A549 (cell line): ENCODE results near the gene IKBKG. TPM values are rescaled to one million over a fixed set of nuclear protein-coding genes. Genes with fewer than 3 reads are reported as not detected.
"Not testable (repeated sequence)": the region's sequence is repeated elsewhere in the genome, so short reads cannot be mapped to it uniquely, and the experiment has no call there.

ENCODE experiments used
- ATAC-seq, 2 experiments: fragments of 200-7000 bp in 1 of 2; fragments of >200 bp in 1 of 2; cut with Nextera tagmentation in 1 of 2; cut with Tn5 transposase in 1 of 2; 3 replicates each; pipeline versions ENCODE4 v1.8.0 to v1.9.1; 2018 to 2020; ENCODE audit warnings: mild to moderate bottlenecking in 1 of 2, moderate library complexity in 1 of 2
- CTCF ChIA-PET: fragments of 300-600 bp; sonication (Branson Sonifier 250); formaldehyde crosslinking; extraction: SDS; loops from one replicate; lab custom pipeline; 2021; ENCODE audit warnings: antibody characterized with exemption, inconsistent platforms; lab: Yijun Ruan, JAX
- POLR2A ChIA-PET: fragments of 350-600 bp; formaldehyde crosslinking; extraction: SDS; loops from one replicate; lab custom pipeline; 2021; ENCODE audit warnings: antibody characterized with exemption, inconsistent platforms; lab: Yijun Ruan, JAX
- DNase-seq, 2 experiments: peaks; one replicate each; pipeline versions ENCODE4 v3.0.0 to v3.0.0-alpha.2; 2011 to 2016; ENCODE audit warnings: low read depth in 1 of 2, low spot score in 1 of 2
- FAIRE-seq: peaks from 2 replicates; lab custom pipeline; 2011; peaks lifted over from hg19 to GRCh38; lab: Jason Lieb, UNC
- H3K27ac ChIP-seq, 2 experiments: fragments of >200 bp; sonication (Bioruptor Twin); formaldehyde crosslinking; 3 replicates each; pipeline ENCODE4 v1.5.1; 2016 to 2017
- H3K4me1 ChIP-seq: fragments of >200 bp; sonication (Bioruptor Twin); formaldehyde crosslinking; 3 replicates; pipeline ENCODE4 v1.6.1; 2016
- H3K4me2 ChIP-seq: fragments of >200 bp; sonication (Bioruptor Twin); formaldehyde crosslinking; 3 replicates; pipeline ENCODE4 v1.6.1; 2016
- H3K4me3 ChIP-seq: fragments of >200 bp; sonication (Bioruptor Twin); formaldehyde crosslinking; 3 replicates; pipeline ENCODE4 v1.5.1; 2016
- H3K9me3 ChIP-seq: fragments of >200 bp; sonication (Bioruptor Twin); formaldehyde crosslinking; 3 replicates; pipeline ENCODE4 v1.6.1; 2016
- WGBS: methylation state at CpG from one replicate; pipeline ENCODE4 v1.1.6; 2017; ENCODE audit errors: missing lambda C conversion rate; 5-methylcytosine and 5-hydroxymethylcytosine counted together
- polyA plus RNA-seq, 4 experiments: library from polyadenylated mRNA; depleted of rRNA in 3 of 4; stranded (reverse); fragments of >200 nt; fragmentation: RNase III in 1 of 4; extraction: RNeasy Plus Mini Kit Qiagen cat#74134 plus additional on column Dnase treatment in 1 of 4; gene quantifications; 2 replicates in 3 of 4; 3 replicates in 1 of 4; pipeline ENCODE4 v1.2.3, GENCODE V29; 2011 to 2017
- small RNA-seq, 6 experiments: library from RNA; depleted of rRNA; stranded (forward); fragments of <200 nt; gene quantifications; one replicate each; pipeline ENCODE3, GENCODE V24; 2012

Gene IKBKG
- polyA plus RNA-seq, 2 of the 4 experiments (the other 2 are of a cell fraction) = 19.7 to 34.2 TPM

DNA sequence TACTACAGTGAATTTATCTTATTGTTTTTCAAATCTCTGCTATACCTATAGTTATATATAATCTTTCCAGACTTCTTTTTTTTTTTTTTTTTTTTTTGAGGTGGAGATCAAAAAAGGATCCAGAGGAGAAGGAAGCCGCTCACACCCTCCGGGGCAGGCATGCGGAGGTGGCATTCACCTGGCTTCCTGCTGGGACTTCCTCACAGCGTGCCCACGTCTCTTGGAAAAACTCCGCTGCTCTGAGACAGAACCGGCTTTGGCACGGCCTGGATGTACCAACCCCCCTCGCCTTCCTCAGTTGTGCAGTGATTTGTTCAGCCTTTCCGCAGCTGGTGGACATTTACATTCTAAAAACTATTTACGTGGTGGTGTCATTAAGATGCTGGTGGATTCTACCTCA, 60.6 kb downstream of the IKBKG start:
- H3K4me2 ChIP-seq, H3K4me3 ChIP-seq, H3K27ac ChIP-seq, H3K9me3 ChIP-seq, FAIRE-seq, DNase-seq, CTCF ChIA-PET, POLR2A ChIA-PET, ATAC-seq: not testable (repeated sequence)
- 90% methylated on average over 10 of the region's 11 CpGs for WGBS
- H3K4me1 ChIP-seq = peaks cover 17% of the 10 kb centered on the region

DNA sequence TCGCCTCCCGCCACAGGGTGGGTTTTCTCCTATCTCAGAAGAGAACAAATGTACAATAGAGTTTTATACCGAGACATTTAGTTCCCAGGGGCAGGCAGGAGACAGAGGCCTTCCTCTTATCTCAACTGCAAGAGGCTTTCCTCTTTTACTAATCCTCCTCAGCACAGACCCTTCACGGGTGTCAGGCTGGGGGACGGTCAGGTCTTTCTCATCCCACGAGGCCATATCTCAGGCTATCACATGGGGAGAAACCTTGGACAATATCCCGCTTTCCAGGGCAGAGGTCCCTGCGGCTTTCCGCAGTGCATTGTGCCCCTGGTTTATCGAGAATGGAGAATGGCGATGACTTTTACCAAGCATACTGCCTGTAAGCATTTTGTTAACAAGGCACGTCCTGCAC, 61.4 kb downstream of the IKBKG start:
- ATAC-seq, H3K4me3 ChIP-seq, CTCF ChIA-PET, FAIRE-seq, H3K27ac ChIP-seq, H3K4me2 ChIP-seq, H3K9me3 ChIP-seq, POLR2A ChIA-PET, DNase-seq: not testable (repeated sequence)
- WGBS = 67% methylated on average over 12 of the region's 12 CpGs
- H3K4me1 ChIP-seq = peaks cover 11% of the 10 kb centered on the region

DNA sequence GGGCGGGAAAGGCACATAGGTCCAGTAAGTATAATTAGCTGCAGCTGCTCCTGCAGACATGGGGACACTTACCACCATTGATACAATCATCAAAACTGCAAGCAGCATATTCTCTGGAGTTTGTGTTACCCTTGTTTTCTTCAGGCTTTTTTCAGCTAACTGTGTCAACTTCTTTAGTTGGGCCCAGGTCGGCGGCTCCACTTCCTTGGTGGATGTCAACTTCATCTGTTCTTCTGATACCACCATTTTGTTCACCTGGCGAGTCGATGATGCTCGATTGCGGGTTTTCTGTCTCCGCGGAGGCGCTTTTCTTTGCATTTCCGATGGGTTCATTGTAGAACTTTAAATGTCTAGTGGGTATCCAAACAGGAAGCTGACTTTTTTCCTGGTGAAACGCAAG, 63.7 kb downstream of the IKBKG start:
- CTCF ChIA-PET = interaction anchor here (1.1 to 1.4 kb wide), 2 partner anchors 12 to 138 kb away, joined by 3 to 6 read pairs; no protein-coding TSS in a partner anchor
- H3K9me3 ChIP-seq, ATAC-seq, H3K4me3 ChIP-seq, FAIRE-seq, H3K4me2 ChIP-seq, H3K4me1 ChIP-seq, POLR2A ChIA-PET, H3K27ac ChIP-seq, DNase-seq: not testable (repeated sequence)
- 80% methylated on average over 12 of the region's 12 CpGs for WGBS

DNA sequence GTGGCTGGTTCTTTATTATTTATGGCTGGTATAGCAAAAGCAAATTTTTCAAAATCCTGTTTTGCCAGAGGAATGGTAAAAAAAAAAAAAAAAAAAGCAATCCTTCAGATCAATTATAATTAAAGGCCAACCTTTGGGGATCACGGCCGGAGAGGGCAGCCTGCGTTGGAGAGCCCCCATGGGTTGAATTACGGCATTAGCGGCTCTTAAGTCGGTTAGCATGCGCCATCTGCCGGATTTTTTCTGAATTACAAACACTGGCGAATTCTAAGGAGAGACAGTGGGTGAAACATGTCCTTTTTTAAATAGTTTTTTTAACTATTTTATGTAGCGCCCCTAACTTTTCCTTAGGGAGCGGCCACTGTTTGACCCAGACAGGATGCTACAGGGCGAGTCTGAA, 66.2 kb downstream of the IKBKG start:
- H3K4me2 ChIP-seq, POLR2A ChIA-PET, H3K4me3 ChIP-seq, DNase-seq, H3K27ac ChIP-seq, H3K9me3 ChIP-seq, H3K4me1 ChIP-seq, CTCF ChIA-PET, FAIRE-seq: not testable (repeated sequence)
- peak in 1 of 2 experiments; percentile 77; a peak in 3 of 6 replicates for ATAC-seq
- WGBS = 3% methylated on average over 8 of the region's 12 CpGs

Small RNAs within 50 kb of the gene (small RNA-seq; reads per million reads assigned to genes)
- gene AC244090.1 = 0 reads per million in 6 experiments

Other genes with a start within 250 kb of the IKBKG start
- gene FLNA, start 173.0 kb upstream of the IKBKG start, polyA plus RNA-seq (2011; rRNA removed) = 303 and 351 TPM in 2 replicates
- 1,116 to 1,252 TPM (median 1,118 TPM) in 3 replicates for gene FLNA, start 173.0 kb upstream of the IKBKG start, polyA plus RNA-seq (2017; fragmentation: RNase III; extraction: RNeasy Plus Mini Kit Qiagen cat#74134 plus additional on column Dnase treatment)
- 34.6 and 40.7 TPM in 2 replicates for gene EMD, start 168.3 kb upstream of the IKBKG start, polyA plus RNA-seq (2011; rRNA removed)
- gene EMD, start 168.3 kb upstream of the IKBKG start, polyA plus RNA-seq (2017; fragmentation: RNase III; extraction: RNeasy Plus Mini Kit Qiagen cat#74134 plus additional on column Dnase treatment) = 126 to 131 TPM (median 130 TPM) in 3 replicates
- 3,216 and 3,468 TPM in 2 replicates for gene RPL10, start 149.2 kb upstream of the IKBKG start, polyA plus RNA-seq (2011; rRNA removed)
- gene RPL10, start 149.2 kb upstream of the IKBKG start, polyA plus RNA-seq (2017; fragmentation: RNase III; extraction: RNeasy Plus Mini Kit Qiagen cat#74134 plus additional on column Dnase treatment) = 4,594 to 4,829 TPM (median 4,804 TPM) in 3 replicates
- 14.3 and 21.6 TPM in 2 replicates for gene DNASE1L1, start 138.4 kb upstream of the IKBKG start, polyA plus RNA-seq (2011; rRNA removed)
- 20.9 to 24.5 TPM (median 24.4 TPM) in 3 replicates for gene DNASE1L1, start 138.4 kb upstream of the IKBKG start, polyA plus RNA-seq (2017; fragmentation: RNase III; extraction: RNeasy Plus Mini Kit Qiagen cat#74134 plus additional on column Dnase treatment)
- gene TAFAZZIN, start 136.1 kb upstream of the IKBKG start, polyA plus RNA-seq (2011; rRNA removed) = 32.6 and 36.9 TPM in 2 replicates
- gene TAFAZZIN, start 136.1 kb upstream of the IKBKG start, polyA plus RNA-seq (2017; fragmentation: RNase III; extraction: RNeasy Plus Mini Kit Qiagen cat#74134 plus additional on column Dnase treatment) = 25.7 to 36.3 TPM (median 34.4 TPM) in 3 replicates
- gene ATP6AP1, start 118.9 kb upstream of the IKBKG start, polyA plus RNA-seq (2011; rRNA removed) = 62.6 and 69.6 TPM in 2 replicates
- gene ATP6AP1, start 118.9 kb upstream of the IKBKG start, polyA plus RNA-seq (2017; fragmentation: RNase III; extraction: RNeasy Plus Mini Kit Qiagen cat#74134 plus additional on column Dnase treatment) = 71.3 to 81.7 TPM (median 78.9 TPM) in 3 replicates
- 117 and 124 TPM in 2 replicates for gene GDI1, start 110.5 kb upstream of the IKBKG start, polyA plus RNA-seq (2011; rRNA removed)
- gene GDI1, start 110.5 kb upstream of the IKBKG start, polyA plus RNA-seq (2017; fragmentation: RNase III; extraction: RNeasy Plus Mini Kit Qiagen cat#74134 plus additional on column Dnase treatment) = 107 to 131 TPM (median 128 TPM) in 3 replicates
- 55.1 and 57.8 TPM in 2 replicates for gene FAM50A, start 103.5 kb upstream of the IKBKG start, polyA plus RNA-seq (2011; rRNA removed)
- gene FAM50A, start 103.5 kb upstream of the IKBKG start, polyA plus RNA-seq (2017; fragmentation: RNase III; extraction: RNeasy Plus Mini Kit Qiagen cat#74134 plus additional on column Dnase treatment) = 105 to 123 TPM (median 121 TPM) in 3 replicates
- 3.4 and 5.9 TPM in 2 replicates for gene PLXNA3, start 89.3 kb upstream of the IKBKG start, polyA plus RNA-seq (2011; rRNA removed)
- gene PLXNA3, start 89.3 kb upstream of the IKBKG start, polyA plus RNA-seq (2017; fragmentation: RNase III; extraction: RNeasy Plus Mini Kit Qiagen cat#74134 plus additional on column Dnase treatment) = 7.9 to 10.1 TPM (median 9.5 TPM) in 3 replicates
- 20.6 and 26.8 TPM in 2 replicates for gene LAGE3, start 68.3 kb upstream of the IKBKG start, polyA plus RNA-seq (2011; rRNA removed)
- 42.9 to 49.7 TPM (median 47.5 TPM) in 3 replicates for gene LAGE3, start 68.3 kb upstream of the IKBKG start, polyA plus RNA-seq (2017; fragmentation: RNase III; extraction: RNeasy Plus Mini Kit Qiagen cat#74134 plus additional on column Dnase treatment)
- gene UBL4A, start 61.0 kb upstream of the IKBKG start, polyA plus RNA-seq (2011; rRNA removed) = 26.4 and 30.8 TPM in 2 replicates
- 34.6 to 37.7 TPM (median 36.9 TPM) in 3 replicates for gene UBL4A, start 61.0 kb upstream of the IKBKG start, polyA plus RNA-seq (2017; fragmentation: RNase III; extraction: RNeasy Plus Mini Kit Qiagen cat#74134 plus additional on column Dnase treatment)
- 9.0 and 10.1 TPM in 2 replicates for gene SLC10A3, start 57.0 kb upstream of the IKBKG start, polyA plus RNA-seq (2011; rRNA removed)
- gene SLC10A3, start 57.0 kb upstream of the IKBKG start, polyA plus RNA-seq (2017; fragmentation: RNase III; extraction: RNeasy Plus Mini Kit Qiagen cat#74134 plus additional on column Dnase treatment) = 19.3 to 24.1 TPM (median 21.7 TPM) in 3 replicates
- 18.6 and 21.7 TPM in 2 replicates for gene FAM3A, start 31.4 kb upstream of the IKBKG start, polyA plus RNA-seq (2011; rRNA removed)
- gene FAM3A, start 31.4 kb upstream of the IKBKG start, polyA plus RNA-seq (2017; fragmentation: RNase III; extraction: RNeasy Plus Mini Kit Qiagen cat#74134 plus additional on column Dnase treatment) = 33.2 to 40.6 TPM (median 36.7 TPM) in 3 replicates
- 692 and 774 TPM in 2 replicates for gene G6PD, start 774 bp upstream of the IKBKG start, polyA plus RNA-seq (2011; rRNA removed)
- gene G6PD, start 774 bp upstream of the IKBKG start, polyA plus RNA-seq (2017; fragmentation: RNase III; extraction: RNeasy Plus Mini Kit Qiagen cat#74134 plus additional on column Dnase treatment) = 1,409 to 1,481 TPM (median 1,465 TPM) in 3 replicates
- gene CTAG1A, start 37.5 kb downstream of the IKBKG start, polyA plus RNA-seq (2011; rRNA removed) = not detected in 2 replicates
- gene CTAG1A, start 37.5 kb downstream of the IKBKG start, polyA plus RNA-seq (2017; fragmentation: RNase III; extraction: RNeasy Plus Mini Kit Qiagen cat#74134 plus additional on column Dnase treatment) = not detected in 3 replicates
- not detected in 2 replicates for gene CTAG1B, start 71.7 kb downstream of the IKBKG start, polyA plus RNA-seq (2011; rRNA removed)
- not detected in 3 replicates for gene CTAG1B, start 71.7 kb downstream of the IKBKG start, polyA plus RNA-seq (2017; fragmentation: RNase III; extraction: RNeasy Plus Mini Kit Qiagen cat#74134 plus additional on column Dnase treatment)
- gene CTAG2, start 106.0 kb downstream of the IKBKG start, polyA plus RNA-seq (2011; rRNA removed) = not detected in 2 replicates
- not detected in 3 replicates for gene CTAG2, start 106.0 kb downstream of the IKBKG start, polyA plus RNA-seq (2017; fragmentation: RNase III; extraction: RNeasy Plus Mini Kit Qiagen cat#74134 plus additional on column Dnase treatment)
- gene GAB3, start 203.5 kb downstream of the IKBKG start, polyA plus RNA-seq (2011; rRNA removed) = 0.39 and 0.56 TPM in 2 replicates
- gene GAB3, start 203.5 kb downstream of the IKBKG start, polyA plus RNA-seq (2017; fragmentation: RNase III; extraction: RNeasy Plus Mini Kit Qiagen cat#74134 plus additional on column Dnase treatment) = 0.13 to 0.21 TPM (median 0.15 TPM) in 3 replicates
- gene DKC1, start 215.2 kb downstream of the IKBKG start, polyA plus RNA-seq (2011; rRNA removed) = 137 and 209 TPM in 2 replicates
- 165 to 190 TPM (median 166 TPM) in 3 replicates for gene DKC1, start 215.2 kb downstream of the IKBKG start, polyA plus RNA-seq (2017; fragmentation: RNase III; extraction: RNeasy Plus Mini Kit Qiagen cat#74134 plus additional on column Dnase treatment)